GM19397 (cell line): Measurements from ENCODE around the gene MAPK8IP1.
"Not testable (repeated sequence)": the region's sequence is repeated elsewhere in the genome, so short reads cannot be mapped to it uniquely, and the experiment has no call there.

Source experiments
- ATAC-seq: cut with Tn5 transposase; IDR thresholded peaks from one replicate; pipeline ENCODE4 v1.9.1; 2021; ENCODE audit warnings: mild to moderate bottlenecking, moderate library complexity; ENCODE audit not compliant: unreplicated experiment

The MAPK8IP1 gene

DNA sequence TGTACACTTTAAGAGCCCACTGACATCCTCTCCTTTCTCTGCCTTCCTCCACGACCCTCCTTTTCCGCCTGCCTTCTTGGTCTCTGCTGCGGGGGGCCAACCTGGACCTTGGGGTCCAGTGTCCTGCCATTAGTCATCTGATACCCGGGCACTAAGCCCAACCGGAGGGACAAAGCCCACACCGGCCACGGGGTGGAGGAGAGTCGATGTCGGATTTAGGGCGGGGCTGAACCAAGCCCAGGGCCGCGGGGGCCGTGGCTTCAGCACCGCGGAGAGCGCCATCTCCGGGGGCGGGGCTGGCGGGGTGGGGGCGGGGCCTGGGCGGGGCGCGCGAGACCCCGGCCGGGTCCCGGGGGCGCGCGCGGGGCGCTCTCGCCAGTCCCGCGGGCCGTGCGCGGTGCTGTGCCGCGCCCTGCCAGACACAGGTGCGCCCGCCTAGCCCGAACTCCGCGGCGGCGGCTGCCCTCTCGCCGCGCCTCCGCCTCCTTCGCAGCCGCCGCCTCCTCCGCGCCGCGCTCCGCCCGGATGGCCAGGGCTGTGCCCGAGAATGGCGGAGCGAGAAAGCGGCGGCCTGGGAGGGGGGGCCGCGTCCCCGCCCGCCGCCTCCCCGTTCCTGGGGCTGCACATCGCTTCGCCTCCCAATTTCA lies at the start of gene MAPK8IP1:
MAPK8IP1 (plus strand) TSS at position 378 of the 647 bp plus-strand sequence; CDS start at position 548, 170 bp downstream.
- peak; percentile 79 for ATAC-seq

DNA sequence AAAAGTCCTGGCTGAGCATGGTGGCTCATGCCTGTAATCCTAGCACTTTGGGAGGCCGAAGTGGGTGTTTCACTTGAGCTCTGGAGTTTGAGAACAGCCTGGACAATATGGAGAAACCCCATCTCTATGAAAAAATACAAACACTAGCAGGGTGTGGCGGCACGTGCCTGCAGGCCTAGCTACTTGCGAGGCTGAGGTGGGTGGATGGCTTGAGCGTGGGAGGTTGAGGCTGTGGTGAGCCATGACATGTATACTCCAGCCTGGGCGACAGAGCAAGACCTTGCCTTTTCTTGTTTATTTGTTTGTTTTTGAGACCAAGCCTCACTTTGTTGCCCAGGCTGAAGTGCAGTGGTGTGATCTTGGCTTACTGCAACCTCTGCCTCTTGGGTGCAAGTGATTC lies 46.2 kb upstream of the MAPK8IP1 start:
- ATAC-seq = no peak

DNA sequence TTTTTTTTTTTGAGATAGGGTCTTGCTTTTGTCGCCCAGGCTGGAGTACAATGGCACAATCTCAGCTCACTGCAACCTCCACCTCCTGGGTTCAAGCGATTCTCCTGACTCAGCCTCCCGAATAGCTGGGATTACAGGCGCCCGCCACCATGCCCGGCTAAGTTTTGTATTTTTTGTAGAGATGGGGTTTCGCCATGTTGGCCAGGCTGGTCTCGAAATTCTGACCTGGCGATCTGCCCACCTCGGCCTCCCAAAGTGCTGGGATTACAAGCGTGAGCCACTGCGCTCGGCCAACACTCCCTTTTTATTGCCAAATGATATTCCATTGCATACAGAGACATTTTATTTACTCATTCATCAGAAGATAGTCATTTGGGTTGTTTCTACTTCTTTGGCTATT lies 45.2 kb upstream of the MAPK8IP1 start:
- not testable (repeated sequence) for ATAC-seq

DNA sequence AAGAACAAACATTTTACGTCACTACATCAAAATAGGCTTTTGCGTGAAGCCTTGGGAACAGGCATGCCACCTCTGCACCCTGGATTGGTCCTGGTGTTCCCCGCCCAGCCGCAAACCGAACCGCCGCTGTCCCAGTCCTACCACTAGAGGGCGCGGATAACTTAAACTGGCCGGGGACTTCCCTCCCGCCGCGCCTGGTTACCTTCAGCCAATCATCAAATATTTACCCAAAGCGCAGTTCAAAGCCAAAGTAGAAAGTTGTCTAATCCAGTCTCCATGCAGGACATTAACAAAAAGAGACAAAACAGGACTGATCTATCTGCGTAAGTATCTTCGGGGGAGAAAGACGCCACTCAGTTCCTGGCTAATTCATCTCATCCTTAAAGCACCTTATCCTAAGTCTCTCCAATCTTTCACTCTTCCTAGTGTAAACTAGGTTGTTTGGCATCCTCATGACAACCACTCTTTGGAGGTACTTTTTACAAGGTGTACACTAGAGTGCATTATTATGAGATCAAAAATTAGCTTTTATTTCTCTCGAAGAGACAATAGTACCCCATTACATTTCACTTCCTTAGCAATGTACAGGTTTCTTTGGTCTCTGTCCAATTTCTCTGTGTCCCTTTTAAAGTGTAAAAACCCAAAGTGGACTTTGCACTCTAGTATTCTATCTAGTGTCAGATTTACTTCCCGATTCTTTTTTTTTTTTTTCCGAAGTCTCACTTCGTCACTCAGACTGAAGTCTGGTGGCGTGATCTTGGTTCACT lies 42.1 kb upstream of the MAPK8IP1 start:
- no peak for ATAC-seq

DNA sequence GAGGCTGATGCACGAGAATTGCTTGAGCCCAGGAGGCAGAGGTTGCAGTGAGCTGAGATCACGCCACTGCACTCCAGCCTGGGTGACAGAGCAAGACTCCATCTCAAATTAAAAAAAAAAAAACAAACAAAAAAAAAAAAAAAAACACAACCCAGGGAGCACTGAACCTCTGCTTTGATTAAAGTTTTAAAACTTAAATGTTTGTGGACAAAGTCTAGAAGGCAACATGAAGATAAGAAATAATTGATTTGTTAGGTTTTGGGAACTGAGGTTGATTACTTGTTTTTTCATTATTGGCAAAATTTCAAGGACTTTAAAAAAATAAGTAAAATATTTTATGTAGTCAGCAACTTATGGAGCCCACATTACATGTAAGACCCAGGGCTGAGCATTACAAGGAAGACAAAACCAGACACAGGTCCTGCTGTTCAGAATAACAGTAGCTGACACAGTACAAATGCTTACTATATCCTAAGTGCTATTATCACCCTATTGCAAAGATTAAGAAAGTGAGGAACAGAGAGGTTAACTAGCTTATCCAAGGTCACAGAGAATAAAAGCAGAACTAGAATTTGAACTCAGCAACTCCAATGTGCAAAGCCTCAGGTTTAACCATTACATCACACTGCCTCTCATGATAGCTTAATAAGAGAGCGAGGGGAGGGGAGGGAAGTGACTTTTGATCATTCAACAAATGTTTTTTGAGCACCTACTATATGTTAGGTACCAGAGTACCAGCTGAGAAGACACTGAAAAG lies 40.5 kb upstream of the MAPK8IP1 start:
- ATAC-seq = no peak

DNA sequence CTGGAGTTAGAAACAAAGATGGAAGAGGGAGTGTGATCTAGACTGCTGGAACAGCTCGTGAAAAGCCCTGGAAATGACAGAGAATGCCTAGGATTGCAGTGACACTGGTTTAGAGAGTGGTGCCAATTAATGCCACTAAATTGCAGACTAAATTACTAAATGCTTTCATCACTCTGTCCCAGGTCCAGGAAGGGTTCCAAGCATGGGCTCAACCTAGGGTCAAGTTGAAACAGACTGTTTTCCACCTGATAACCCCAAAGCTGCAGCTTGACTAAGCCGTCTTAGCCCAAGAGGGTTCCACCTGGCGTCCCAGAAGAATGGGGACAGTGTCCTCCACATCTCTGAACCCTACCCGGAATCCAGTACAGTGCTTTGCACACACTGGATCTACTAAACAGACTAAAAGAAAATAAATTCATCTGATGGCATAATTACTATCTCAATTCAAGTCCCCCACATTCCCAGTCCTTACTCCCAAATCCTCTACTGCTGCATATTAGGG lies 39.2 kb upstream of the MAPK8IP1 start:
- ATAC-seq = no peak

DNA sequence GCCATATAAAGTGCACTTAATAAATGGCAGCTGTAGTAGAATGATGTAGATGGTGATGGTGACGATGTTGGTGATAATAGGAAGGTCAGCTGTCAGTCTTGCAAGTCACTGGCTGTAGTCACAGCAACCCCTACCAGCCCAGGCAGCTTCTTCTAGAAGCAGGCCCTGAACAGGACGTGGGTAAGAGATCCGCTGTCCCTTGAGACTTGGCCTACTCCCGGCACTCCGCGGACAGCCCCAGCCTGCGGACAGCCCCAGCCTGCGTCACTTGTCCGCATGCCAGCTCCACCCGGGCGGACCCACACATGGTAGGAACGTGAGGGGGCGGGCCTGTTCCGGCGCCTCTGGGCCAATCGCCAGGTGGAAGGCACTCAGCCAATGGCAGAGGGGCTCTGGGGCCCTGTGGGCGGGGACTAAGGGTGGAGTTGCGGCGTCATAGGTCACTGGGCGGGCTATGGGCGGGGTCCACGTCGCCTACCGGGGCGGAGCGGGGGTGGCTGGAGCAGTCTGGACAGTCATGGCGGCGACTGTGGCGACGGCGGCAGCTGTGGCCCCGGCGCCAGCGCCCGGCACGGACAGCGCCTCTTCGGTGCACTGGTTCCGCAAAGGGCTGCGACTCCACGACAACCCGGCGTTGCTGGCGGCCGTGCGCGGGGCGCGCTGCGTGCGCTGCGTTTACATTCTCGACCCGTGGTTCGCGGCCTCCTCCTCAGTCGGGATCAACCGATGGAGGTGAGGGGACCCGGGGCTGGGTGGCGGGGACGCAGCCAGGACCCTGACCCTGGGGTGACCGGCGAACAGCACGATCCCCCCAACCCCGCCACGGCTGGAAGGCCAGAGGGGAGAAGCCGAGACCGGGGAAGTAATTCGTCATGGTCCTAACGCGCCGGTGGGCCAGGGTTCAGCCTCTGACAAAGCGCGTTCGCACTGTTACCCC lies 38.2 kb upstream of the MAPK8IP1 start, which contains the start of gene CRY2:
CRY2 (plus strand) TSS at position 502 of the 937 bp plus-strand sequence; CDS start at position 518, 16 bp downstream.
- peak; percentile 95 for ATAC-seq

DNA sequence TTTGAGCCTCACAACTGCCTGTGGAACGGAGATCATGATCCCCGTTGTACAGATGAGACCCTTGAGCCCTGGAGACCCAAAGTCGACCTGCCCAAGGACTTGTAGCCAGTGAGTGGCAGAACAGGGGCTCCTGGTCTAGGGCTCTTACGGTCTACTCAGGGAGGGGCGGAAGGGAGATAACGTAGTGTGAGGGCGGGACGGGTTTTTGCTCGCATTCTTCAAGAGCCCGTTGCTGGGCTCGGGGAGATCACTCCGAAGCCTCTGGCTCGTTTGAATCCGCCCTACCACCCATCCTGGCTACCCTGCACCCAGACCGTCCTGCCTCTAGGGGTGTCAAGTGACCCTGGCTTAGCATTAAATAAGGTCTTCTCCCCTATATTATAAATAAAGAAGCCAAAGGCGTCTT lies 37.5 kb upstream of the MAPK8IP1 start:
- ATAC-seq = no peak

DNA sequence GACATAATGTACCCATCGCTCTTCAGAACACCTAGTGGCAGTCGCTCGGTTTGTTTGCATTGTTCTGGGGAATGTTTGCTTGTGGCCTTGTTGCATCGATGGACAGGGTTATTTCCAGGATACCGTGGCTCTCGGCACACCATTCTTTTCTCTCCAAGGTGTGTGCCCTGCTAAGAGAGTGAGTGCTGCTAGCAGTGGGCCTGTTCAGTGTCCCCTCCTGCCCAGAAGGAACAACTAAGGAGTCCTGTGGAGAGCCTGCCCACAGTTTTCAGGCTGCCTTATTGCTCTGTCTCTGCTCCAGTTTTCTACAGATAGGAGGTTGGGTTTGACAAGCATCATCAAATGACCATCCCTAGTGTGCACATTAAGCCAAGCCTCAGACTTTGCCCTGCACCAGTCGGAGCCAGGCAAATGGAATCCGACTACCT lies 36.8 kb upstream of the MAPK8IP1 start:
- no peak for ATAC-seq

DNA sequence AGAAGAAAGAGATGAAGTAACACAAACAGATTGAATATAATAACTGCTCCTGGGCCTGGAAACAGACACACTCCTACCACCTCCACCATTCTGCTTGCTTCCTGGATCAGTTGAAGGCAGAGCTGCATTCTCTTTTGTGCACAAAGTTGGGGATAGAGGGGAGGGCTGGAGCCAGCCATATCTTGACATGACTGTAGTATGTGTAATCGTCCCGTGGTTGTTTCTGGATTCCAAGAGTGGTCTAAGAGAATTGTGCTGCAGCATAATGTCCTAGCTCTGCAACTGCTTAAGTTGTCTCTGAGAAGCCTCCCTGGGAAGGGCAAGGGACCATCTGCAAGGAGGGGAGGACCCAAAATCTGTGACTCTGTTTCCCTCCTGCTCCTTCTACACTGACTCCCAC lies 35.0 kb upstream of the MAPK8IP1 start:
- ATAC-seq = no peak

DNA sequence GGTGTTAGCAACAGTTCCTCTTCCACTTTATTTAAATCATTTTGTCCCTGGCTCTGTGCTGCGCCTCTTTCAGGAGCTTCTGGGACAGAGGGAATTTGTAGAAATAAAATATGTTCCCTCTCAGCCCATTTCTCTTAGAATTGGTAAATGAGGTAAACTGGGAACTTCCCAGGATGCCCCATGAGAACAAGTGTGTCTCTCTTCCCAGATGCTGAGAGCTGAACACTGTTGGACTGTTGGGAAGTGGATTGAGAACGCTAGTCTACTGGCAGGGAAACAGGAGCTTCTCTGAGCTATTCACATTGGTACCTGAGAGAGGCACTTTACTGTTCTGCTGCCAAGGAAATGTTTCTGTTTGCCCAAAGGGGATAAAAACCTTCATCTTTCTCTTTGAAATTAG lies 34.2 kb upstream of the MAPK8IP1 start:
- ATAC-seq = no peak

DNA sequence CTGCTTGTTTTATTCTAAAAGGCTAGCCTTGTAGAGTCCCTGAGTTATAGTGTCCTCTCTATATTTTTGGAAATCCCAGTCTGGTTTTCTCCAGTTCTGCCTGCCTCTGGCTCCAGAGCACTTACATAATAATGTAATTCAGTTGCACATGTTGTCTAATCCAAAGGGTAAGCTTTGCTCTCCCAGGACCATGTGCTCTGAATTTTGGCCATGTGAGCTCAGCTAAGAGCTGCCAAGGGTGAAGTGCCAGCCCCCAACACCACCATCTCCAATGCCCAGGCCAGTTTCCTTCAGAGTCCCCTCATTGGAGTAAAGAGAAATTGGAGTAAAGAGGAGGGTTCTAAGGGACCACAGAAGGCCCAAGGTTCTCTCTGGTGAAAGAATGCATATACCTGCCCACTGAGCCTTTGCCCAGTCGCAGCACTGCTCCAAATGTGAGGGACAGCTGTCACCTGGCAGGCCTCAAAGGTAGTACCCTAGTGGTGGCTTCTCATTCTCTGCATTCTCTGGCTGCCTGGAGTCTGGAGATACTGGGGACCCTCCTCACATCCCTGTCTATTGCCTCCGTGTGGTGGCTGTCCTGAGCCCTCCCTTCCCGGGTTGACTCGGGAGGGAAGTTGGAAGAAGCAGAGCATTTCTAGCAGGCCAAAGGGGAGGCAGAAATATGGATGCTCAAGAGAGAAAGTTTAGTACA lies 33.3 kb upstream of the MAPK8IP1 start:
- ATAC-seq = no peak

DNA sequence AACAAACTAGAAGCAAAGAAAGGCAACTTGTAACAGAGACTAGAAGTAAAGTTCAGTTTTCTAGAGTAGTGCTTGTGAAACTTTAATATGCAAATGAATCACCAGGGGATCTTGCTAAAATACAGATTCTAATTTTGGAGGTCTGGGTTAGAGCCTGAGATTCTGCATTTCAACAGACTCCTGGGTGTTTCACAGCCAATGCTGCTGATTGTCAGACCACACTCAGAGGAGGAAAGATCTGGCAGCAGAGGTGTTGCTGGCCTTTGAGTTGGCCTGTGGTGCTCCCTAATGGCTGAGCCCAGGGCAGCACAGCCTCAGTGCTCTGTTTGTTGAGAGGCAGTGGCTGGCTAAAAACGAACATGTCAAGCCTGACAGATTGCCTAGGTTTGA lies 32.7 kb upstream of the MAPK8IP1 start:
- ATAC-seq = no peak

DNA sequence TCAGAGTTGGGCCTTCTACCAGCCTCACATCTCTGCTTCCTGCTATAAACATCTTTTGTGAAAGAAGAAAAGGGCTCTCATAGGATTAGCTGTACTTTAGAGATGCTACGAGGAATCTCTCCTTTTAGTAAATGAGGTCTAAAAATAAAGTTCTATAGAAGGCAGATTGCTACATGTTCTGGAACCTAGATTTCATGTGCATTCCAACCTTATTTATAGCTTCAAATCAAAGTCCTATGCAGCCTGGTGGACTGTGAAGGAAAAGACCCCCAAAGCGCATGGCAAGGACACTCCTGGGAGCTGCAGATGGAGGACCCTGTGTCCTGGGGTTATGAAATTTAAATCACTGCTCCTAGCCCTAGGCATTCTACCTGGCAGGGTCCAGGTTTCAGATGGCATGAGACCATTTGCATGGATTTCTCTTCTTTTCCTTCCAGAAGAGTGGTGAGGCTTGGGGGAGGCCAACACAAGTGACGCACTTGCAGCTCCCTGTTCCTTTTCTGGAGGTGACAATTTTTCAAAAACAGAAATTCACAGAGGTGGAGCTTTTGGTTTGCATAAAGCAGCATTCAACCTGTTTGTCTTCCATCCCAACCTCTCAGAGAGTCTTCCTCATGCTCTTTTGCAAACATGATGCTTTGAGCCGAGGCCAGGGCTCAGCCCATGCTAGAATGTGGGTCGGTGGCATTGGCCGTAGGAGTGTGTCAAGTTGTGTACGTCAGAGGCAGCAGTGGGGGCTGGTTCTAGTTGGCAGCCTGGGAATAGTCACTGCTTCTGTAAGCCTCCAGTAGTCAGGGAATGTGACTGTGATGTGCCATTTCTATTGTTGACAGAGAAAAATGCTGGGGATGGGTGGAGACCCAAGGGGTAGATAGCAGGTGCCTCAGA lies 31.9 kb upstream of the MAPK8IP1 start:
- ATAC-seq = no peak

DNA sequence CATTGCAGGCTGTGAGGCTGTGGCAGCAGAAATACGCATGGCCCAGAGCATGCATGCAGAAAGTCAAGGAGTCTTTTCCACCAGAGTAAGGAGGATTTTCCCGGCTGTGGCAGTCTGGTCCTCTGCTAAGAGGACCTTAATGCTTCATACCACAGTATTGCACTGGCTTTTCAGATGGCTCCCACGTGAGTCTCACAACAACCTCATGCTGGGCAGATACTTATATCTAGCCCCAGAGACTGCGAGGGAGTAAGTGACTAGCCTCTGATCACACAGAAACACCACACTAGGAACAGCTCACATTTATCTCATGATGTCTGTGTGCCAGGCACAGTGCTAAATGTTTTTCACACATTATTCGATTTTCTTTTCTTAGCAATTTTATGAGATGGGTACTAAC lies 30.1 kb upstream of the MAPK8IP1 start:
- no peak for ATAC-seq

DNA sequence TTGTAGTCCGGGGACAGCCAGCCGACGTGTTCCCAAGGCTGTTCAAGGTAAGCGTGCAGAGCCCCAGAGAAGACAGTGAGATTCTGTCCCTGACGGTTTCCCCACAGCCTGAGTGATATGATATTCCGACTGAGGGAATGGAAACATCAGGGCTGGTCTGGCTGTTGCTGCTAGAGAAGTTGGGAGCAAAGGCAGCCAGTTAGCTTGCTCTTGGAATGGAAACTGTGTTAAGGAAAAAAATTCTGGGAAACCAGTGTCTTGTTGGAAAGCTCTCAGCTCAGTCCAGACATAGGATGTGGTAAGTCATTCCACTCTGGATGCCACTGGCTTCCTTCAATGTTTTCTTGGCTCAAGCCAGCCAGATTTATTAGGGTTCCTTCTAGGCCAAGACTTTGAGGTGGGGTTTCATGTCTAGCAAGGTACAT lies 29.4 kb upstream of the MAPK8IP1 start:
- no peak for ATAC-seq

DNA sequence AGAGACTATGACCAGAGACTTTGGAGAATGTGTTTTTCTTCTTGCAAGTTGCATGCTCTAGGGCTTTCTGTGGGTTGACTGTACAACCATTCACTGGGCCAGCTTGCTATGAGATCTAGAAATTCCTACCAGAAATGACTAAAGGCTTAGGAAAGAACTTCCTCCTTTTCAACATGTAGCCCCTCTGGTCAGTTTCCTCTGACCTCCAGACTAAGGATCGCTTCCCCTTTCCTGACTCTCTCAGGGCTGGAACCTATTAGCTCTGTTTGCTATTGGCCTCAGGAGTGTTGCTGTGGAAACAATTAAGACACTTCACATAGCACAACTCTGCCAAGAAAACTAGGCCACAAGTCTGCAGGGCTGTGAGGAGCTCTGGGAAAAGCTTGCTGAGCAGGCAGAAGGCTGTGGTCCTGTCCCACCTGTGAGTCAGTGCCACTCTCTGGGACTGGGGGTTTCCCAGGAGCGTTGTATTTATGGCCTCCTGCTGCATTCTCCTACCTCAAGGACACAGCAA lies 27.4 kb upstream of the MAPK8IP1 start:
- ATAC-seq = no peak

DNA sequence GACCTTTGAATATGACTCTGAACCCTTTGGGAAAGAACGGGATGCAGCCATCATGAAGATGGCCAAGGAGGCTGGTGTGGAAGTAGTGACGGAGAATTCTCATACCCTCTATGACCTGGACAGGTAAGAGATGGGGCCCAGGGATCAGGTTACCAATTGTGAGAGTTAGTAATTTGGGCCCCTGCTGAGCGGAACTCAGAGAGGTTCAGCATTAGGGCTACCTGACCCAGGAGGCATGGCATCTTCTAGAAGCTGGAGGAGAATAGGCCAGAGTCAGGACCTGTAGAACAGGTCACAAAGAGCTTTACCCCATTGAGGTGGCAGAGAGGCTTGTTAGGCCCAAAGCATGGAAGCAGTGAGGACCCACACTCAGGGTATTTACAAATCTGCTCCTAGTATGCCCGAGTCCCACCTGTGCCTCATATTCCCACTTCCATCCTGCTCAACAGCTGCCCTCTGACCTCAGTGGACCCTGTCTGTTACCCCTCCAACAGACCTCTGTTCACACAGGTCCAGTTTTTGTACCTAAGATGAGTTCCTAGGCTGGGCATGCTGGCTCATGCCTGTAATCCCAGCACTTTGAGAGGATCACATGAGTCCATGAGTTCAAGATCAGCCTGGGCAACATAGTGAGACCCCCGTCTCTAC lies 26.6 kb upstream of the MAPK8IP1 start:
- no peak for ATAC-seq
